GM19023 (cell line): ENCODE measurements around the gene L1TD1.
"Not testable (repeated sequence)": the region's sequence is repeated elsewhere in the genome, so short reads cannot be mapped to it uniquely, and the experiment has no call there.

Source experiments
- ATAC-seq: cut with Tn5 transposase; IDR thresholded peaks from one replicate; pipeline ENCODE4 v1.9.1; 2021; ENCODE audit warnings: mild to moderate bottlenecking, moderate library complexity; ENCODE audit not compliant: unreplicated experiment

Gene L1TD1

GRCh38 chr1:62198069-62198780, 3.6 kb downstream of the L1TD1 start:
- ATAC-seq = no peak

GRCh38 chr1:62198781-62199125, 4.1 kb downstream of the L1TD1 start:
- ATAC-seq = no peak

GRCh38 chr1:62207187-62207586, 12.5 kb downstream of the L1TD1 start:
- no peak for ATAC-seq

GRCh38 chr1:62208087-62208486, 13.4 kb downstream of the L1TD1 start:
- ATAC-seq = no peak

GRCh38 chr1:62208970-62209369, 14.3 kb downstream of the L1TD1 start:
- no peak for ATAC-seq

GRCh38 chr1:62209931-62210595, 15.4 kb downstream of the L1TD1 start:
- no peak for ATAC-seq

GRCh38 chr1:62210960-62211359, 16.3 kb downstream of the L1TD1 start:
- no peak for ATAC-seq

- no peak for ATAC-seq
Measured at GRCh38 chr1:62212411-62212810, 17.8 kb downstream of the L1TD1 start.

- ATAC-seq = no peak
Measured at GRCh38 chr1:62213075-62213914, 18.6 kb downstream of the L1TD1 start.

GRCh38 chr1:62218604-62219003, 24.0 kb downstream of the L1TD1 start:
- no peak for ATAC-seq

- ATAC-seq = not testable (repeated sequence)
Measured at GRCh38 chr1:62220456-62220855, 25.8 kb downstream of the L1TD1 start.

- no peak for ATAC-seq
Measured at GRCh38 chr1:62221171-62221570, 26.5 kb downstream of the L1TD1 start.

- ATAC-seq = no peak
Measured at GRCh38 chr1:62222321-62222720, 27.7 kb downstream of the L1TD1 start.

- no peak for ATAC-seq
Measured at GRCh38 chr1:62224182-62224581, 29.5 kb downstream of the L1TD1 start.

- no peak for ATAC-seq
Measured at GRCh38 chr1:62227496-62227895, 32.8 kb downstream of the L1TD1 start.

- no peak for ATAC-seq
Measured at GRCh38 chr1:62228136-62228882, 33.7 kb downstream of the L1TD1 start.

GRCh38 chr1:62228883-62229187, 34.2 kb downstream of the L1TD1 start:
- ATAC-seq = no peak

- ATAC-seq = no peak
Measured at GRCh38 chr1:62229468-62229867, 34.8 kb downstream of the L1TD1 start.

- no peak for ATAC-seq
Measured at GRCh38 chr1:62229932-62230331, 35.3 kb downstream of the L1TD1 start.

GRCh38 chr1:62230718-62231117, 36.1 kb downstream of the L1TD1 start:
- ATAC-seq = no peak

GRCh38 chr1:62232871-62233278, 38.2 kb downstream of the L1TD1 start:
- no peak for ATAC-seq
